Measurements from ENCODE around the gene MAPK8. TPM values are rescaled to one million over a fixed set of nuclear protein-coding genes. Genes with fewer than 3 reads are reported as not detected.

MAPK8 gene
- total and polyA plus RNA-seq, 2 of the 4 experiments (the other 2 are of a cell fraction) = 41.5 to 54.7 TPM

- no peaks in the 10 kb centered on the region for H3K9me3 ChIP-seq (ENCODE audit: control insufficient read depth, insufficient read depth, low read length)
- no peak overlapping the region for H2BK20ac ChIP-seq (ENCODE audit: low read depth, low read length)
- no CpG with 5 or more reads among the region's 5 CpGs for WGBS, 2 experiments (ENCODE audit: extremely low coverage in 2 of 2, insufficient read length in 1 of 2)
- no peak for DNase-seq
- H2BK120ac ChIP-seq (ENCODE audit: low read depth, low read length) = no peak overlapping the region
- H3K9me1 ChIP-seq (ENCODE audit: insufficient read depth, low read length) = no peaks in the 10 kb centered on the region
- intact Hi-C loops (cut with micrococcal nuclease) (no loop called here), in situ Hi-C loops (cut with MboI; ENCODE audit: low sequenced_read_pairs) (loop anchor here (25.0 kb wide), 1 partner anchor 153 kb away; no protein-coding TSS in a partner anchor), dilution Hi-C loops (cut with HindIII; ENCODE audit: low sequenced_read_pairs, unreplicated experiment) (no loop called here)
- peaks cover 6 to 49% of the 10 kb centered on the region in 2 experiments; a peak in 3 of 4 replicates for H3K79me1 ChIP-seq (ENCODE audit: low read depth in 1 of 2, low read length in 2 of 2)
- no peak overlapping the region for H2AK5ac ChIP-seq (ENCODE audit: low read depth, low read length)
- H3K36me3 ChIP-seq (ENCODE audit: control insufficient read depth, insufficient read depth, low read length) = no peaks in the 10 kb centered on the region
- H3K4ac ChIP-seq (ENCODE audit: low read depth, low read length) = no peak overlapping the region
- TF ChIP-seq MAFK (IDR thresholded peaks at IDR 0.05; ENCODE audit: low read depth, low read length) (no peak), USF2 (IDR thresholded peaks at IDR 0.05; ENCODE audit: low read depth, low read length) (no peak), RFX5 (IDR thresholded peaks at IDR 0.05; ENCODE audit: low read depth, low read length) (no peak), BHLHE40 (IDR thresholded peaks at IDR 0.05; ENCODE audit: low read depth, low read length) (no peak), RCOR1 (IDR thresholded peaks at IDR 0.05; ENCODE audit: insufficient replicate concordance, low read length) (no peak), FOS (IDR thresholded peaks at IDR 0.05; ENCODE audit: low read depth, low read length) (no peak), NFE2L2 (IDR thresholded peaks at IDR 0.05; ENCODE audit: low read depth, low read length) (no peak), MXI1 (IDR thresholded peaks at IDR 0.05; ENCODE audit: borderline replicate concordance, low read depth, low read length) (no peak), POLR2A (IDR thresholded peaks at IDR 0.05; ENCODE audit: low read depth, low read length) (no peak), CEBPB (IDR thresholded peaks at IDR 0.05; ENCODE audit: low read depth, low read length) (no peak), CTCF (conservative IDR thresholded peaks at IDR 0.05; ENCODE audit: low read depth, low read length) (no peak)
- H4K91ac ChIP-seq (ENCODE audit: insufficient read depth, low read depth, low read length) = no peak overlapping the region
- no peak for ATAC-seq (ENCODE audit: low read depth)
- H3K56ac ChIP-seq (ENCODE audit: extremely low read depth, insufficient read depth, low read length) = no peak overlapping the region
- no peak overlapping the region for H3K9ac ChIP-seq (ENCODE audit: low read depth, low read length)
- ChIA-PET CTCF (interaction anchor here (2.1 kb wide), 1 partner anchor 298 kb away, joined by 8 read pairs; no protein-coding TSS in a partner anchor), POLR2A (ENCODE audit: unreplicated experiment) (no interaction called here)
- H3K4me2 ChIP-seq (ENCODE audit: low read depth, low read length) = no peak overlapping the region
- no peak overlapping the region for H3K27ac ChIP-seq (ENCODE audit: insufficient read depth, low read length)
- no peak overlapping the region for H2AK9ac ChIP-seq (replicated peaks; ENCODE audit: low read depth, low read length, poor library complexity)
- no TSS peak for BruUV-seq (replicated peaks)
- peaks cover 33% of the 10 kb centered on the region; the same call in 1 of the 2 replicates for H4K20me1 ChIP-seq (ENCODE audit: insufficient read depth, low read length)
- H2AFZ ChIP-seq (replicated peaks; ENCODE audit: low read length, poor library complexity) = no peak overlapping the region
- no peak overlapping the region for H3K14ac ChIP-seq (replicated peaks; ENCODE audit: low read depth, low read length)
- no peak overlapping the region for H4K5ac ChIP-seq (ENCODE audit: low read depth, low read length)
- no peak overlapping the region for H2BK5ac ChIP-seq (ENCODE audit: low read depth, low read length, poor library complexity, severe bottlenecking)
- H3K4me3 ChIP-seq (ENCODE audit: insufficient read depth, low read depth, low read length) = no peak overlapping the region
- no peak overlapping the region for H3K23ac ChIP-seq (ENCODE audit: low read depth, low read length)
- no peaks in the 10 kb centered on the region for H3K27me3 ChIP-seq (ENCODE audit: control insufficient read depth, insufficient read depth, low read length)
- no peak overlapping the region for H3K18ac ChIP-seq (ENCODE audit: low read depth, low read length)
- no peak overlapping the region for H2BK15ac ChIP-seq (ENCODE audit: low read depth, low read length)
- H3K4me1 ChIP-seq (ENCODE audit: control insufficient read depth, insufficient read depth, low read length) = peaks cover 2% of the 10 kb centered on the region; the same call in 1 of the 2 replicates
- no peak overlapping the region for H4K8ac ChIP-seq (ENCODE audit: low read depth in 2 of 2, low read length in 2 of 2)
These were observed 52.4 kb downstream of the MAPK8 start for GRCh38 chr10:48358838-48359237.

Measured in IMR-90 (cell line).